Kidney capillary endothelial cell (primary cell): ENCODE data around the gene SLC2A8.

Source experiments
- DNase-seq: peaks from one replicate; pipeline ENCODE4 v3.0.0-alpha.2; 2018; ENCODE audit warnings: low spot score

Gene SLC2A8

GRCh38 chr9:127402401-127403090 is 5.6 kb downstream of the SLC2A8 start:
- DNase-seq: no peak

DNA sequence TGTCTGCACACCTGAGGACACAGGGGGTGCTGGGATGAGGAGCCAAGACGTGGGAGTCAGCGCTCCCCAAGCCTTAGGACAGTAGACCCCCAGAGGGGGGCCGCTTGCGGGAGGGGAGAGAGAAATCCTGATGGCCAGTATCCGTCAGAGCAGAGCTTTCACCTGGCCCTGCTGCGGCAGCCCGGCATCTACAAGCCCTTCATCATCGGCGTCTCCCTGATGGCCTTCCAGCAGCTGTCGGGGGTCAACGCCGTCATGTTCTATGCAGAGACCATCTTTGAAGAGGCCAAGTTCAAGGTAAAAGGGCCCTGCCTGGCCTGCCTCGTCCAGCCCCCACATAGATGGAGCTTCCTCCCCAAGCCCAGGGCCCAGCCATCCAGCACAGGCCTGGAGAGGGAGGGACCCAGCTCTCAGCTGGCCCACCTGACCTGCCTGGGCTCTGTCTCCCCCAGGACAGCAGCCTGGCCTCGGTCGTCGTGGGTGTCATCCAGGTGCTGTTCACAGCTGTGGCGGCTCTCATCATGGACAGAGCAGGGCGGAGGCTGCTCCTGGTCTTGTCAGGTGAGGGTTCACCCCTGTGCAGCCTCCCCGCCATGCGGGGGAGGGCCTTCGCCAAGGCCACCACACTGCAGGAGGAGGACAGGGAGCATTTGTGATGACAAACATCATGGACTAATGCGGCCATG is 6.7 kb downstream of the SLC2A8 start:
- DNase-seq: no peak

DNA sequence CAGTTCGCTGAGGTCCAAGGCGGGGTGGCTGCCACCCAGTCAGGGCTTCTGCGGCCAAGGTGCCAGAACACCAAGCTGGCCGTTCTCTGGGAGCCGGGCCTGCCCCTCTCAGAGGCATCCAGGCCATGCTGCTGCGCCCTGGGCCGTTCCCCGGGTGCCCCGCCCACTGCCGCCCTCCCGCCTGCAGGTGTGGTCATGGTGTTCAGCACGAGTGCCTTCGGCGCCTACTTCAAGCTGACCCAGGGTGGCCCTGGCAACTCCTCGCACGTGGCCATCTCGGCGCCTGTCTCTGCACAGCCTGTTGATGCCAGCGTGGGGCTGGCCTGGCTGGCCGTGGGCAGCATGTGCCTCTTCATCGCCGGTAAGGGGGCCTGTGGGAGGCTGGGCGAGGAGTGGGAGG is 7.7 kb downstream of the SLC2A8 start:
- DNase-seq: no peak

GRCh38 chr9:127405344-127406125 is 8.6 kb downstream of the SLC2A8 start:
- DNase-seq: no peak

GRCh38 chr9:127406799-127407491 is 10.0 kb downstream of the SLC2A8 start:
- DNase-seq: no peak

DNA sequence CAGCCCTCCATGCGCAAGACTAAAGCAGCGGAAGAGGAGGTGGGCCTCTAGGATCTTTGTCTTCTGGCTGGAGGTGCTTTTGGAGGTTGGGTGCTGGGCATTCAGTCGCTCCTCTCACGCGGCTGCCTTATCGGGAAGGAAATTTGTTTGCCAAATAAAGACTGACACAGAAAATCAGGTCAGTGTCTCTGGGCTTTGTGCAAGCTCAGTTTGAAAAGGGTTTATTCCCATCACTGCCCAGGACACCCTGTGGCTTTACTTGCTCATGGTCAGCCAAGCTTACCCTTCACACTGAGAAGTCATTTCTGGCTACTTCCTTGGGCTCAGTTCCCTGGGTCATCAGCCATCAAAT is 10.5 kb downstream of the SLC2A8 start:
- DNase-seq: no peak

- no peak for DNase-seq
Measured at GRCh38 chr9:127411122-127411521, 14.2 kb downstream of the SLC2A8 start.

DNA sequence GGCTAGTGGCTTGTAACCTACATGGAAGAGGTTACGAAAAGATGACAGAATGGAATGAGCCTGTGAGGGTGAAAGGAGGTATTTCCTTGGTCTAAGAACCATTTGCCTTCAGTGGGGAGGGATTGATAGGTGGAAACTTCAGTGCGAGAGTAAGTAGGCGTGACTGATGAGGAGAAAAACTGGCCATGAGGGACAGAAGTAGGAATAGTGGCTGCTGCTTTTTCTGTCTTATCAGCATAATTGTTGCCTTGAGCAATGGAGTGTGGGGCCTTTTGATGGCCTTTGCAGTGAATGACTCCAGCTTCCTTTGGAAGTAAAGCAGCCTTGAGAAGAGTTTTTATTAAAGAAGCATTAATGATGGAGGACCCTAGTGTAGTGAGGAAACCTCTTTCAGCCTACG is 18.2 kb downstream of the SLC2A8 start:
- no peak for DNase-seq

DNA sequence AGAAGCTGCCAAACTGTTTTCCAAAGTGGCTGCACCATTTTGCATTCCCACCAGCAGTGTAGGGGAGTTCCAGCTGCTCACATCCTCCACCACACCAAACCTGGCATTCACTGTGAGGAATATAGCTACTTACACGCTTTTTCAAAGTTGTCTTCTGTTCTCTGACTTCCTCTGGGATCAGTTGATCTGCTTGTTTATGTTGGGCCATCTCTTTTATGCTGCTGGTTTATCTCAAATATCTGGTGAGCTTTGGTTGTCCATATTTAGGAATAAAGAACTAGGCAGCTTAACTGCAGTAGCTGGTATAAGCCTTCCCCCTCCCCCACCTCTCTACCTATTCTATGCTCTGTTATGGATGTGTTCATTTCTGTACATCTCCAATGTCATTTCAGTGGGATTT is 18.7 kb downstream of the SLC2A8 start:
- no peak for DNase-seq

GRCh38 chr9:127417131-127418036 is 20.4 kb downstream of the SLC2A8 start:
- DNase-seq: no peak

DNA sequence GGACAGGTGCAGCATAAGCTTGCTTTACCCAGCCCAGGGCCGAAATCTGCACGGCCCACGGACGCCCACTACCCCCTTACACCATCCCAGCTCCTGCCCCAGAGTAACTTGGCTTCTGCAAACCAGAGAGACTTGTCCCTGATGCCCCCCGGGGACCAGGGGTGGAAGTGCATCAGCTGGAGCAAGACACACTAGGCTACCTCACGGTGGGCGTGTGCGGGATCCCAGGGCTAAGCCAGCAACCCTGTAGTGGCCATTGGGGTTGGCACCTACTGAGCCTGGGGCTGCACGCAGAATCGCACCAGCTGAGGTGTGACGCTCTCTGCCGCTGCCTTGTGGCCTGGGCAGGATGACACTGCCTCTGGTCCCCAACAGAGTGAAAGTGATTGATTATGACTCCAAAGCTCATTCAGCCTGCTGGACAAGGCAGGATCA is 21.1 kb downstream of the SLC2A8 start:
- no peak for DNase-seq

GRCh38 chr9:127419348-127419747 is 22.4 kb downstream of the SLC2A8 start:
- no peak for DNase-seq

GRCh38 chr9:127421057-127421456 is 24.1 kb downstream of the SLC2A8 start:
- no peak for DNase-seq

DNA sequence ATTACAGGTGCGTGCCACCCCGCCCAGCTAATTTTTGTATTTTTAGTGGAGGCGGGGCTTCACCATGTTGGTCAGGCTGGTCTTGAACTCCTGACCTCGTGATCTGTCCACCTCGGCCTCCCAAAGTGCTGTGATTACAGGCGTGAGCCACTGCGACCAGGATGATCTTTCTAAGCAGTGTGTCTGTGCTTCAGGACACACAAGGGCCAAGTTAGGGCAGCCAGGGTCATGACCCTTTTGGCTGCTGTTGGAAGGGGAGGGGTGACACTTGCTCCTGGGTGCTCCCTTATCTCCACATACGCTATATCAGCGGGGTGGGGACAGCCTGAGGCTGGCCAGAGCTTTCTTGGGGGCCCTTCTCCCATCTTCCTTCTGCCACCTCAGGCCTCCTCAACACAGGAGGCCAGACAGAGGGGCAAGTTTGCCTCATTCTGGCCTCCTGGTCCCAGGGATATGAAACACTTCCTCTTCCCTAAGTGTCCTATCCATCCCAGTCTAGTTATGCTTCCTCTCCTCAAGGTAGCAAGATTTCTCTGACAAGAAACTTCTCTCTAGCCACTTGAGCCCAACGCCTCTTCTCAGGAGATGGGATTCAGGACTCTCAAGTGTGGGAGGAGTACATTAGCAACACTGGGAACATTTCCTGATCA is 25.3 kb downstream of the SLC2A8 start:
- DNase-seq: no peak

- DNase-seq: no peak
Measured at GRCh38 chr9:127422787-127423186, 25.8 kb downstream of the SLC2A8 start.

GRCh38 chr9:127423476-127423933 is 26.5 kb downstream of the SLC2A8 start:
- no peak for DNase-seq

- peak; percentile 92 for DNase-seq
Measured at GRCh38 chr9:127423934-127424675, 27.1 kb downstream of the SLC2A8 start, which contains the start of gene ZNF79. TSS of gene ZNF79 (plus strand) at chr9:127424382. CDS start at chr9:127424788, 406 bp downstream.

- DNase-seq: no peak
Measured at GRCh38 chr9:127424676-127424999, 27.7 kb downstream of the SLC2A8 start.

DNA sequence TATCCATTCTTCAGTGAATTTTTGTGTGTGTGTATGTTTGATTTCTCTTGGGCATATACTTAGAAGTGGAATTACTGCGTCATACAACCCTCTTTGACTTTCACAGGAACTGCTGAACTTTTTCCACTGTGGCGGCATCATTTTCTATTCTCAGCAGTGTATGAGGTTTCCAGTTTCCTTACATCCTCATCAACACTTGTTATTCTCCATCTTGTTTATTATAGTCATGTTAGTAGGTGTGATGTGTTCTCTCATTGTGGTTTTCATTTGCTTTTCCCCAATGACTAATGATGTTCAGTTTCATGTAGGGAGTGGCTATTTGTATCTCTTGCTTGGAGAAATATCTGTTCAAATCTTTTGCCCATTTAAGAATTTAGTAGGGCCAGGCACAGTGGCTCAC is 29.8 kb downstream of the SLC2A8 start:
- DNase-seq: no peak

- DNase-seq: no peak
Measured at GRCh38 chr9:127428348-127428747, 31.4 kb downstream of the SLC2A8 start.
